Dendritic cell treated with granulocyte-macrophage colony-stimulating factor and Interleukin-4, amounts not matched to agents 40 ng/mL and 50 ng/mL, for 4 days (primary cell): ENCODE measurements around the gene ERCC6.
A peak's percentile ranks its signal among the peaks of the same experiment; 100 is the strongest.

ENCODE experiments used
- H3K27ac Mint-ChIP-seq: one replicate; pipeline ENCODE4 v1.8.0; 2022; ENCODE audit warnings: mild to moderate bottlenecking, mixed read lengths
- H3K27me3 Mint-ChIP-seq: one replicate; pipeline ENCODE4 v1.8.0; 2022; ENCODE audit warnings: mild to moderate bottlenecking, mixed read lengths
- H3K36me3 Mint-ChIP-seq: one replicate; pipeline ENCODE4 v1.8.0; 2022; ENCODE audit warnings: low read depth, mixed read lengths
- H3K4me1 Mint-ChIP-seq: one replicate; pipeline ENCODE4 v1.8.0; 2022; ENCODE audit warnings: low read depth, mixed read lengths
- H3K4me3 Mint-ChIP-seq: one replicate; pipeline ENCODE4 v1.8.0; 2022; ENCODE audit warnings: mild to moderate bottlenecking, moderate library complexity, mixed read lengths
- H3K9me3 Mint-ChIP-seq: one replicate; pipeline ENCODE4 v1.8.0; 2022; ENCODE audit warnings: mixed read lengths
- intact Hi-C: fragments of 100-400 bp; cut with micrococcal nuclease; formaldehyde crosslinking; loops from one replicate; pipeline ENCODE4 v1.15.0; 2022

Gene ERCC6

DNA sequence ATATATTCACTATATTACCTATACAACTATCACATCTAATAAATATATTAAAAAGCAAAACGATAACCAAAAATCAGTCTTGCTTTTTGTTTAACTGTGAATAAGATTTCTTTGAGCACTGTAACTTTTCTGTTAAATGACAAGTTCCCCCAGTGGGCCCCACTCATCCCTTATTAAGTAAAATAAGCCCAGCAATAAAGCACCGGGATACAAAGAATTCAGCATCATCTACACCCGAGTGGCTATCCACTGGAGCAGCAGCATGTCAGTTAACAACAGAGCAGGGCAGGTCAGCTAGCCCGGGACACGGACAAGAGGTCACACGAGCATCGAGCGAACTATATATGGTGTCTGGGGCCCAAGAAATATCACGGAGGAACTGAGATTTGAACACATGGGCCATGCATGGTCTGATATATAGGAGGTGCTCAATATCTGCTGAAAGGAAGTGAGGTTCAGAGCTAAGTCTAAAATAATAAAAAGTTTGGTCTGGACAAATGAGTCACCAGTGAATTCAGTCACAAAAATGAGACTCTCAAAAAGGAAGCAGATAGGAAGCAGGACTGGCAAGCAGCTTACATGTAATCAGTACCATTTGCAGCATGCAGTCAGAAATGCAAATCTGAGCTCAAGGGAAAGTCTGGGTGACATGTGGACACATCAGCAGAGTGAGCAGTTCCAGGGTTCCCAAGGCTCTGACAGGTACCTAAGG lies 4.1 kb downstream of the ERCC6 start:
- Mint-ChIP-seq H3K4me1 (peaks cover 55% of the 10 kb centered on the region), H3K4me3 (no peak overlapping the region), H3K27me3 (no peaks in the 10 kb centered on the region), H3K27ac (peak overlapping the region; percentile 80), H3K9me3 (no peaks in the 10 kb centered on the region), H3K36me3 (peaks cover 48% of the 10 kb centered on the region)
- intact Hi-C loops = no loop called here

DNA sequence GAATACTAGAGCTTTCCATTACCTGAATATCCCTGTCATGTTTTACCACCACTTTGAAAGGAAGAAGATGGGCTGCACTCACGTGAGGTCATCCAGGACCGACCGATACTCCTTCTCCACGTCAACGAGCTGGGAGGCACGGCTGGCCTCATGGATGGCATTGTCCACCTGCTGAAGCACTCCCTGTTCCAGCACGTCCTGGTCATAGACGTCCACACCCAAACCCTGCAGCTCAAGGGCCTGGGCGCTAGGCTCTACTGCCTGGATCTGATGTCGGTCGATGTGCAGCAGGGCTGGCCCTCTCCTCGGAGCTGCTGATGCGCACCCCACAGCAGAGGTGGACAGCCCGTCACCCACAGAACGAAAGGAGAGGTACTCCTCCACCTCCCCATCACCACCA lies 6.5 kb downstream of the ERCC6 start:
- Mint-ChIP-seq H3K36me3 (peaks cover 60% of the 10 kb centered on the region), H3K9me3 (no peaks in the 10 kb centered on the region), H3K27ac (no peak overlapping the region), H3K4me1 (peaks cover 44% of the 10 kb centered on the region), H3K27me3 (no peaks in the 10 kb centered on the region), H3K4me3 (no peak overlapping the region)
- intact Hi-C loops = no loop called here

DNA sequence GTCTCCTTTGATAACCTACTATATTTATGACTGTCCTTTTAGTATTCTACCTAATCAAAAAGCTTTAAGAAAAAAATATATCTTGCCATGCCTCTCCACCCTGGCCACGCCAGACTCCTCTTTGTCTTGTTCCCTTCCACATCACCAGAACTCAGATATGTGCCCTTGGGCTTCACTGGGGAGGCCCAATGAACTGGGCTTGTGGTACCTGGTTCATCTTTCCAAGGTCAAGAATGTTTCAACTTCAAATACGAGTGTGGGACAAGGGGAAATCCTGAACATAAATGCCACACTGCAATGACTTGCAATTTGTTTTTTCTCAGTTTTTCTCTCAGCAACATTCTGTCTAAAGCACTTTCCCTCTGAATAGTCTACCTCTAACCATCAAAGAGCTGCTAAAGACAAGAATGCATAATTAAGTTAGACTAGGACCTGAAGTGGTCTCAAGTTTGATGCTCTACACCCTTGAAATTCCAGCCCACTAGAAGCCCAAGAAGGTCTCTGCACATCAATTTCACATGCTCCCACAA lies 9.9 kb downstream of the ERCC6 start:
- Mint-ChIP-seq H3K9me3 (no peaks in the 10 kb centered on the region), H3K36me3 (peaks cover 83% of the 10 kb centered on the region), H3K27ac (no peak overlapping the region), H3K27me3 (no peaks in the 10 kb centered on the region), H3K4me3 (no peak overlapping the region), H3K4me1 (peaks cover 37% of the 10 kb centered on the region)
- intact Hi-C loops = no loop called here

DNA sequence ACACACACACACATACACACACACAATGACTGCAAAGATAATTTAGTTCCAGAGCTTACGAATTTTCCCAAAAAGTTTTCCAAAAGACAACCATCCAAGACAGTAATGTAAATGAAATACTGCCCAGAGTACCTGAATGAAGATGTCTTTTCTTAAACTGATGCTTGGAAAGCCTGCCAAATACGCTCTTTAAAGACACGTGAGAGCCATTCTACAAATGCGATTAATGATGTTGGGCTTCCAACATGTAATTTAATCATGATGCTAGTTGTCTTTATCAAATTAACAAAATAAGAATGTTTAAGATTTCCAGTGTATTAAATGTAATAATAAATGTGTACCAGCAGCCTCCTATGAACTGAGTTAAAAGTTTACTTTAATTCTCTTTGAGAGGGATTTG lies 11.1 kb downstream of the ERCC6 start:
- no peaks in the 10 kb centered on the region for H3K9me3 Mint-ChIP-seq
- peaks cover 94% of the 10 kb centered on the region for H3K36me3 Mint-ChIP-seq
- no peak overlapping the region for H3K27ac Mint-ChIP-seq
- H3K4me3 Mint-ChIP-seq = no peak overlapping the region
- intact Hi-C loops = no loop called here
- H3K27me3 Mint-ChIP-seq = no peaks in the 10 kb centered on the region
- H3K4me1 Mint-ChIP-seq = peaks cover 44% of the 10 kb centered on the region

DNA sequence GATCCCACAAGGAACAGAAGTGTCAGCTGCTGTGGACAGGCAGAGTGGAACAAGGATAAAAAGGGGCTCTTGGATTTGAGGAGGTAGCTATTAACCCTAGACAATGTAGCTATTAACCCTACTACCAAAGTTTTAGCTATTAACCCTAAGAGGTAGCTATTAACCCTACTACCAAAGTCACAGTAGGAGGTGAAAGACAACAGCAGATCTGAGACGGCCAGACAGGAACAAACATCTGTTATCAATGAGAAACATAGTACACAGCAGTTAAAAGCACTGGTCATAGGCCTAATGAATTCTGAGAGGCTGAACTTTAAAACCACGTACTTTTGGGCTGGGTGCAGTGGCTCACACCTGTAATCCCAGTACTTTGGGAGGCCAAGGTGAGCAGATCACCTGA lies 11.9 kb downstream of the ERCC6 start:
- Mint-ChIP-seq H3K36me3 (peaks cover 90% of the 10 kb centered on the region), H3K27me3 (no peaks in the 10 kb centered on the region), H3K27ac (peak overlapping the region; percentile 64), H3K4me3 (no peak overlapping the region), H3K9me3 (no peaks in the 10 kb centered on the region), H3K4me1 (peaks cover 44% of the 10 kb centered on the region)
- intact Hi-C loops = no loop called here

DNA sequence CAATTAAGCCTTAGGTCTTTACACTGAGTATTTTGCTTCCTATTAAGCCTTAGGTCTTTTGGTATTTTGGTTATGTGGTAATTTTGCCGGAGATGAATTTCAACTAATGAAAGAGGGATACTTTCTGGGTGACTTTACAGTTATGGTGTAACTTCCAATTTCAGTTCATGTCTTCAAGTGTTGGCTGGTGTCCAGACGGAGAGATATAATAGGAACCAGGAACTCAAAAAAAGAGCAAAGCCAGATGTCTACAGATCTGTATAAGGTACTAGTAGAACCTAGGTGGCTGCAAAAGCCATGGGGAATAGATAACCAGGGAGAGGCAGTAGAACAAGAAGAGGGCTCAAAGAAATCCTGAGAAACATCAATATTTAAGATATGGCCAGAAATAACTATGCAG lies 12.3 kb downstream of the ERCC6 start:
- H3K27ac Mint-ChIP-seq = peak overlapping the region; percentile 64
- intact Hi-C loops = no loop called here
- no peak overlapping the region for H3K4me3 Mint-ChIP-seq
- no peaks in the 10 kb centered on the region for H3K9me3 Mint-ChIP-seq
- H3K36me3 Mint-ChIP-seq = peaks cover 87% of the 10 kb centered on the region
- no peaks in the 10 kb centered on the region for H3K27me3 Mint-ChIP-seq
- peaks cover 40% of the 10 kb centered on the region for H3K4me1 Mint-ChIP-seq

DNA sequence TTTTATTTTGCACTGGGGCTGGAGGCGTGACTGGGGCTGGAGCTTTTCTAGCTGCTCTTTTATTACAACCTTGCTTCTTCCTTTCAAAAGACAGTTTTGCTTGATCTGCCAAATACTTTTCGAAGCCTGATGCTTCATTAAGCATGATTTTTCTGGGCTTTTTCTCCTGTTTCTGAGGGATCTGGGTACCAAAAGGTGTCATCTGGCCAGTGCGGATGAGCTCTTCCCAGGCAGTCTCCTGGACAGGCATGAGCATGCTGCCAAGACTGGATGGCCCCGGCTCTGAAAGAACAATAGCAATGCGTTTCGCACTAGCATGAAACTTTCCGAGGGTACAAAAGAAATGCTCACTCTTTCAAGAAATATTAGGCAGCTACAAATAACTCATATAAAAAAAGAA lies 14.4 kb downstream of the ERCC6 start:
- Mint-ChIP-seq H3K27me3 (no peaks in the 10 kb centered on the region), H3K9me3 (no peaks in the 10 kb centered on the region), H3K27ac (no peak overlapping the region), H3K4me3 (no peak overlapping the region), H3K4me1 (peaks cover 29% of the 10 kb centered on the region), H3K36me3 (peaks cover 93% of the 10 kb centered on the region)
- intact Hi-C loops = no loop called here

DNA sequence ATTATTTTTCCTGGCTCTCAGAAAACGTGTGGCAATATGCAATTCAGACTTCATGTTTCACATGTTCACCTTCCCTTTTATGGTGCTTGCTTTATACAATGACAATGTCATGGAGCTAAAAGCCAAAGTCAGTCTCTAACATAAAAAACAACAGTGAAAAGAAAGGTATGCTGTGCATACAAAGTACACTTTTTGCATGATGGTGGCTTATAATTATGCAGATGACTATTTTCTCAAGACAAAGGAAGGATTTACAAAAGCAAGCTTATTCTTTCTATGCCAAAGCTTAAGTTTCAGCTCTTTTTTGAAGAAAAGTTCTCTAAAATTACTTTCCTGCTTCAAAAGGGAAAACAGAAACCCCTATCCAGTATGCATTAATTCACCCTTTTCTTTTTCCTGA lies 15.6 kb downstream of the ERCC6 start:
- Mint-ChIP-seq H3K27me3 (no peaks in the 10 kb centered on the region), H3K36me3 (peaks cover 86% of the 10 kb centered on the region), H3K4me3 (no peak overlapping the region), H3K4me1 (peaks cover 25% of the 10 kb centered on the region), H3K9me3 (no peaks in the 10 kb centered on the region), H3K27ac (no peak overlapping the region)
- intact Hi-C loops = no loop called here

DNA sequence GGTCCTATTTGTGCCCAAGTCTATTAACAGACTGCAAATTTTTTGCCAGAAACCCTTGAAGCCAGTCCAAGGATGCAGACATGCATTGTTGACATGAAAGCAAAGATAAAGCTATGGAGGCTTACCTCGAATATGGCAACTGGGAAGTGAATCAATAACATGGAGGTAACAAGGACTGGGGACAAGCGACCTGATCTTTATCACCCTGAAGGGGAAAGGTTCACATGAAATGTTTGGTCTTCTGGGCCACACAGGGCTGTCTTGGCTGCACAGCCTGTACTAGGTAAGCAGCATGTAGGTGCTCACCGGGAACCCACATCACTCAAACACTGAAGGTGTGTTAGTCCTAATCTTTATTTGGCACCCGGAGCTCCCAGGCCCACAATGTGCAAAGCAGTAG lies 17.9 kb downstream of the ERCC6 start:
- Mint-ChIP-seq H3K27me3 (no peaks in the 10 kb centered on the region), H3K27ac (no peak overlapping the region), H3K36me3 (peaks cover 83% of the 10 kb centered on the region), H3K4me3 (no peak overlapping the region), H3K4me1 (peaks cover 18% of the 10 kb centered on the region), H3K9me3 (no peaks in the 10 kb centered on the region)
- intact Hi-C loops = no loop called here

DNA sequence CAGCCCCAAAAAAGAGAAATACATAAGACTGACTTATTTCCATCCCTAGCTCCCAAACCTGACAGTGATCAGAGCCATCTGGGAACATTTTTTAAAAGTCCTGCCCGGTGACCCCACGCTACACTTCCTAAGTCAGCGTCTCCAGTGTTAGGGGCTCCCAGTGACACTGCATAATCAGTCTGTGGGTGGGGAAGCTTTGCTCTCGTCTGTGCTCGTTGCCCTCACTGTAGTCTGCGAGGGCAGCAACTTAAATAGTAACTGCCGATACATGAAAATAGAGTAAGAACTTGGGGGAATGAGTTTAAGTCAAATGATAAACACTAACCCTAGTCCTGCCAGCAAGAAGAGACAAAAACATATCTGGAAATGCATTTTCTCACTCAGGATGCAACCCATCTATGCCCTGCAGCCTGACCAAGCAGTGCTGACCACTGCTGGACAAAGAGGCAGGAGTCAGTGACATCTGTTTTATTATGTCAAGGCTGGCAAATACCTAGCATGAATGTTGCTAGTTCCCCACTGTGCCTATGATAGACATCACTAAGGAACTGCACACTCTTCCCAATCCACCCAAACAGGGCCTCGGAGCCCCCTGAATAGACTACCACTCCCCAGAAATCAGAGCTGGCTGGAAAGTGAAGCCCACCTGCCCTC lies 18.7 kb downstream of the ERCC6 start:
- peaks cover 19% of the 10 kb centered on the region for H3K4me1 Mint-ChIP-seq
- H3K27me3 Mint-ChIP-seq = no peaks in the 10 kb centered on the region
- H3K27ac Mint-ChIP-seq = no peak overlapping the region
- no peak overlapping the region for H3K4me3 Mint-ChIP-seq
- no peaks in the 10 kb centered on the region for H3K9me3 Mint-ChIP-seq
- intact Hi-C loops = no loop called here
- peaks cover 83% of the 10 kb centered on the region for H3K36me3 Mint-ChIP-seq

DNA sequence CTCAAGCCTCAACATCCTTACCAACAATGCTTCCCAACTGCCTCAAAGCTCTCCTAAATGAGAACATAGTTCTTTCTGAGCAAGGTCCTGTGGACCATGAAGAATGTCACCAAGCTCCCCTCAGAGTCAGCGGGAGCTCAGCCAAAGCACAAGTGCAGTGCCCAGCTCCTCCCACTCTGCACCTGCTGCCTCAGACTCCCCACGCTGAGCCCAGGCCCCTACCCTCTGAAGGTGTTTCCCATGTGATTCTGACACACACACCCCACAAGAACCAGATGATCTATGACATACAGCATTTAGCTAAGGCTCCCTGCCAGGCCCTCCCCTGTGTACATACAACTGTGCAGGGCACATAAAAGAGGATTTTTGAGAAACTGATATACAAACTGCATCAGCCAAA lies 19.2 kb downstream of the ERCC6 start:
- H3K27me3 Mint-ChIP-seq = no peaks in the 10 kb centered on the region
- H3K27ac Mint-ChIP-seq = no peak overlapping the region
- H3K9me3 Mint-ChIP-seq = no peaks in the 10 kb centered on the region
- peaks cover 80% of the 10 kb centered on the region for H3K36me3 Mint-ChIP-seq
- H3K4me1 Mint-ChIP-seq = peaks cover 19% of the 10 kb centered on the region
- no peak overlapping the region for H3K4me3 Mint-ChIP-seq
- intact Hi-C loops = loop anchor here (2.0 kb wide), 1 partner anchor 113 kb away; no protein-coding TSS in a partner anchor

DNA sequence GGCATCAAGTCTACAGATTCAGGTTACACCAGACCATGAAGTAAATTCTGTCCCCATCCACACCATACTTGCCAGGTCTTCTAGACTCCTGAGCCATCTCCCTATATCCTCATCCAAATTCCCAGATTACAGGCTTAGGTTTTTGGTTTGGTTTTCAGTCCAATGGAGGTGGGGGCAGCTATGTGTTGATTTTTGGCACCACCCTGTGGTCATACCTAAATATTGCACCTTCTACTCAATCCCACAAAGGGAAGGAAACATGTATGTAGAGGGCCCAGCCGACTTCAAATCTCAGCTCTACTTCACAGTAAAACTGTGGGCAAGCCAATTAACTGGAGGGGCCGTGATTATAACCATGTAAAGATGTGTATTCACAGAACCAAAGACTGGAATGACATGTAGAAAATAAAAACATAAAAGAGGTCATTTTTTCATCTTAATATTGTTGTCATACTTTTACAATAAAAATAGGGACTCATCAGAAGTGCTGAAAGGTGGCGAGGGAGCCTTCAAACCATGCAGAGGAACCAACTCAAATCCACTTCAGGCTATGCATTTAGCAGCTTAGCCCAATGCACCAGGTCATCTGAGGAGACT lies 19.8 kb downstream of the ERCC6 start:
- intact Hi-C loops = loop anchor here (2.0 kb wide), 1 partner anchor 112 kb away; no protein-coding TSS in a partner anchor
- Mint-ChIP-seq H3K27ac (no peak overlapping the region), H3K9me3 (no peaks in the 10 kb centered on the region), H3K36me3 (peaks cover 74% of the 10 kb centered on the region), H3K4me3 (no peak overlapping the region), H3K27me3 (no peaks in the 10 kb centered on the region), H3K4me1 (peaks cover 18% of the 10 kb centered on the region)

DNA sequence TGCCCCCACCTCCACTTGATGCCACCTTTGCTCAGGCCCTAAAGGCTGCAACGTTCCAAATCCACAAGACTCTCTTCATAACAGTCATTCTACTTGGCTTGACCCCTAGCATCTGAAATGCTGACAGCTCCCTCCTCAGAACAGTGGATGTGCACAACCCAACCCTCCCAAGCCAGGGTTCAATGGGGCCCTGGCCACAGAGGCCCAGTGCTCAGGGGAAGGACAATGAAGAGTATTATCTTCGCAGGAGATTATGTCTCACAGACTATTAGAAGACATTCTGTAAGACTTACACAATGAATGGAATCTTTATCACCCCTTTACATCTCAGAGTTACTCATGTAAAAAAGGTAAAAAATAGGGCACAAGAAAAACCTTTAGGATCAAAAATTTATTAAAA lies 20.4 kb downstream of the ERCC6 start:
- Mint-ChIP-seq H3K27me3 (no peaks in the 10 kb centered on the region), H3K36me3 (peaks cover 69% of the 10 kb centered on the region), H3K4me1 (peaks cover 18% of the 10 kb centered on the region), H3K27ac (no peak overlapping the region), H3K9me3 (no peaks in the 10 kb centered on the region), H3K4me3 (no peak overlapping the region)
- intact Hi-C loops = loop anchor here (2.0 kb wide), 1 partner anchor 112 kb away; no protein-coding TSS in a partner anchor

DNA sequence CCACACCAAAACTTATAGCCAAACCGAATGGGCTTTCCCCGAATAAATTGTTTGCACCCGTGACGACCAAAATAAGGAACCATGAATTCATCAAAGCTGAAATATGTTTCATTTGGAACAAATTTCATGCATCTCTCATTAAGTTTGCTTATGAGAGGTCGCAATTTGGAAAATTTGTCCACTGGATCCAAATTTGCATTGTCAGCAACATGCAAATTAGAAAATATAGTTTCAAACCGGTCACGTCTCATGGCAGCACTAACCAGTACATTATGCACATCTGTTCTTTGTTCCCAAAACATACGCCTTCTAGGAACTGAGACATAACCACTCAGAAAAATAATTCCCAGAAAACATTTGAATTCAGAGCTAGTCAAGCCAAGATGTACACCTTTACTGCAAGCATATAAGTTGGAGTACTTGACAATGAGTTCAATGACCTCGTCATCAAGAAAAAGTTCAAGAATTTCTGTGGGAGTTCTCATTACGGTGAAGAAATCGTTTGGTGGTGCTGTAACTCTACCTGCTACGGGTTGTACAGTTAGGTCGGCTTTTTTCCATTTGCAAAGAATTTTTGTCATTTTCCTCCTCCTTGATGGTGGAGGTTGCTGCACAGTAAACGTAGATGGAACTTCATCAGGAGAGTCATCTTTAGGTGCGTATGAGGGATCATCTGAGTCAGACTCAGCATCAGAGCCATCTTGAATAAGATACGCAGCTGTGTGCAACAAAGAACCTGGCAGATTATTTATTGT lies 22.5 kb downstream of the ERCC6 start:
- H3K4me1 Mint-ChIP-seq = peaks cover 15% of the 10 kb centered on the region
- H3K36me3 Mint-ChIP-seq = peaks cover 55% of the 10 kb centered on the region
- H3K9me3 Mint-ChIP-seq = no peaks in the 10 kb centered on the region
- H3K27me3 Mint-ChIP-seq = no peaks in the 10 kb centered on the region
- intact Hi-C loops = no loop called here
- H3K27ac Mint-ChIP-seq = no peak overlapping the region
- H3K4me3 Mint-ChIP-seq = no peak overlapping the region
